Liver (tissue), 9 donors: ENCODE results near the gene LAMB1. TPM values are rescaled to one million over a fixed set of nuclear protein-coding genes. Genes with fewer than 3 reads are reported as not detected.
"Not testable (repeated sequence)": the region's sequence is repeated elsewhere in the genome, so short reads cannot be mapped to it uniquely, and the experiment has no call there.

Experiments used
- DNase-seq: peaks from one replicate; pipeline ENCODE4 v3.0.0-alpha.2; 2017; ENCODE audit warnings: low spot score
- H3K27ac ChIP-seq, 2 donors: one replicate each; pipeline ENCODE4 v1.7.0; 2013; ENCODE audit warnings: inconsistent platforms in 2 of 2, low read length in 2 of 2, control low read depth in 1 of 2, low read depth in 1 of 2, mild to moderate bottlenecking in 1 of 2
- H3K27me3 ChIP-seq, 4 donors: one replicate each; pipeline versions ENCODE4 v1.6.1 to v1.7.0; 2013; ENCODE audit warnings: low read length in 3 of 4, inconsistent platforms in 1 of 4, mild to moderate bottlenecking in 1 of 4, moderate library complexity in 1 of 4; ENCODE audit not compliant: control insufficient read depth in 4 of 4, insufficient read depth in 4 of 4
- H3K36me3 ChIP-seq, 4 donors: one replicate each; pipeline versions ENCODE4 v1.6.1 to v1.7.0; 2013; ENCODE audit warnings: low read length in 3 of 4, mild to moderate bottlenecking in 3 of 4, low read depth in 1 of 4, moderate library complexity in 1 of 4; ENCODE audit not compliant: control insufficient read depth in 4 of 4, insufficient read depth in 3 of 4
- H3K4me1 ChIP-seq, 4 donors: one replicate each; pipeline versions ENCODE4 v1.6.1 to v1.7.0; 2013; ENCODE audit warnings: low read length in 3 of 4, mild to moderate bottlenecking in 3 of 4, moderate library complexity in 1 of 4; ENCODE audit not compliant: control insufficient read depth in 4 of 4, insufficient read depth in 4 of 4
- H3K4me3 ChIP-seq, 3 donors: one replicate each; pipeline versions ENCODE4 v1.6.1 to v1.7.0; 2013; ENCODE audit warnings: low read length in 3 of 3, control low read depth in 1 of 3, low read depth in 1 of 3, mild to moderate bottlenecking in 1 of 3
- H3K9ac ChIP-seq, 2 donors: one replicate each; pipeline ENCODE4 v1.7.0; 2013; ENCODE audit warnings: low read length in 2 of 2, mild to moderate bottlenecking in 2 of 2, moderate library complexity in 2 of 2, control low read depth in 1 of 2, low read depth in 1 of 2
- H3K9me3 ChIP-seq, 4 donors: one replicate each; pipeline versions ENCODE4 v1.6.1 to v1.7.0; 2013; ENCODE audit warnings: low read length in 3 of 4; ENCODE audit not compliant: control insufficient read depth in 4 of 4
- ATF3 ChIP-seq: IDR thresholded peaks from 2 replicates; pipeline ENCODE4 v1.6.1; 2016; ENCODE audit warnings: antibody characterized with exemption
- CTCF ChIP-seq: fragments of 150-350 bp; IDR thresholded peaks from 2 replicates; pipeline ENCODE4 v1.5.1; 2017; ENCODE audit warnings: improper control_type of control experiment, low read depth, low read length; ENCODE audit not compliant: missing input control
- EGR1 ChIP-seq, 2 donors: IDR thresholded peaks; 2 replicates each; pipeline ENCODE4 v1.6.1; 2016 to 2018; ENCODE audit warnings: antibody characterized with exemption in 2 of 2, low read depth in 2 of 2
- FOXA2 ChIP-seq: IDR thresholded peaks from 2 replicates; pipeline ENCODE4 v1.6.1; 2016; ENCODE audit warnings: antibody characterized with exemption
- GABPA ChIP-seq, 2 donors: IDR thresholded peaks in 1 of 2; conservative IDR thresholded peaks in 1 of 2; 2 replicates each; pipeline ENCODE4 v1.6.1; 2016; ENCODE audit warnings: antibody characterized with exemption in 2 of 2, mild to moderate bottlenecking in 1 of 2, moderate library complexity in 1 of 2
- HNF4A ChIP-seq, 2 donors: conservative IDR thresholded peaks; 2 replicates each; pipeline ENCODE4 v1.6.1; 2016; ENCODE audit warnings: antibody characterized with exemption in 2 of 2, mild to moderate bottlenecking in 2 of 2
- JUND ChIP-seq, 2 donors: IDR thresholded peaks; 2 replicates each; pipeline ENCODE4 v1.6.1; 2016; ENCODE audit warnings: antibody characterized with exemption in 2 of 2
- MAX ChIP-seq: IDR thresholded peaks from 2 replicates; pipeline ENCODE4 v1.6.1; 2016; ENCODE audit warnings: antibody characterized with exemption
- NR2F2 ChIP-seq: IDR thresholded peaks from 2 replicates; pipeline ENCODE4 v1.6.1; 2016; ENCODE audit warnings: antibody characterized with exemption
- RAD21 ChIP-seq, 2 donors: IDR thresholded peaks; 2 replicates each; pipeline ENCODE4 v1.6.1; 2016; ENCODE audit warnings: antibody characterized with exemption in 2 of 2, mild to moderate bottlenecking in 2 of 2
- REST ChIP-seq: IDR thresholded peaks from 2 replicates; pipeline ENCODE4 v1.6.1; 2016; ENCODE audit warnings: antibody characterized with exemption, mild to moderate bottlenecking
- RXRA ChIP-seq, 2 donors: IDR thresholded peaks; 2 replicates each; pipeline ENCODE4 v1.6.1; 2017 to 2018; ENCODE audit warnings: antibody characterized with exemption in 2 of 2, mild to moderate bottlenecking in 1 of 2
- SP1 ChIP-seq: IDR thresholded peaks from 2 replicates; pipeline ENCODE4 v1.6.1; 2018; ENCODE audit warnings: antibody characterized with exemption, mild to moderate bottlenecking
- TAF1 ChIP-seq: conservative IDR thresholded peaks from 2 replicates; pipeline ENCODE4 v1.6.1; 2016; ENCODE audit warnings: antibody characterized with exemption, mild to moderate bottlenecking
- YY1 ChIP-seq: IDR thresholded peaks from 2 replicates; pipeline ENCODE4 v1.6.1; 2016; ENCODE audit warnings: antibody characterized with exemption, mild to moderate bottlenecking
- ZBTB33 ChIP-seq: IDR thresholded peaks from 2 replicates; pipeline ENCODE4 v1.6.1; 2016; ENCODE audit warnings: antibody characterized with exemption
- WGBS: extraction: QIAGEN DNeasy Blood & Tissue Kit; methylation state at CpG from one replicate; pipeline ENCODE4 v1.1.7; 2013; 5-methylcytosine and 5-hydroxymethylcytosine counted together
- polyA plus RNA-seq, 2 donors: library from polyadenylated mRNA; stranded (reverse) in 1 of 2; unstranded in 1 of 2; fragments of 200-250 nt in 1 of 2; fragments of >200 nt in 1 of 2; fragmentation: Nextera tagmentation in 1 of 2; extraction: Ambion mirVana in 1 of 2; gene quantifications; one replicate each; pipeline versions ENCODE4 v1.2.1 to v1.2.3, GENCODE V29; 2013 to 2015
- total RNA-seq, 2 donors: library from RNA; depleted of rRNA; stranded (reverse); fragments of >200 nt; gene quantifications; one replicate each; pipeline ENCODE4 v1.2.3, GENCODE V29; 2014
- donor health status: healthy.
- donor health status: healthy.
- donor health status: healthy.
- donor health status: healthy.
- donor health status: healthy.

Gene LAMB1
- total and polyA plus RNA-seq, 4 donors: 12.6 to 63.1 (median 25.8) TPM

- H3K36me3 ChIP-seq: peaks cover 0 to 31% (median 4%) of the 10 kb centered on the region in 4 donors
- no peaks in the 10 kb centered on the region for H3K4me1 ChIP-seq
- H3K27ac ChIP-seq: no peak overlapping the region
- no peak for TF ChIP-seq JUND (IDR thresholded peaks at IDR 0.05)
- no peak for TF ChIP-seq YY1
- no peak for TF ChIP-seq TAF1
- TF ChIP-seq ATF3: no peak
- TF ChIP-seq NR2F2: no peak
- TF ChIP-seq RAD21 (IDR thresholded peaks at IDR 0.05): no peak
- TF ChIP-seq EGR1 (IDR thresholded peaks at IDR 0.05; ENCODE audit: low read depth in 2 of 2): no peak
- TF ChIP-seq RXRA (IDR thresholded peaks at IDR 0.05): no peak
- no peak for TF ChIP-seq SP1
- no peak for TF ChIP-seq GABPA (IDR thresholded peaks at IDR 0.05 in 1 of 2, conservative IDR thresholded peaks at IDR 0.05 in 1 of 2)
- no peak for TF ChIP-seq FOXA2
- no peaks in the 10 kb centered on the region for H3K27me3 ChIP-seq
- DNase-seq: no peak
- no peak overlapping the region for H3K9ac ChIP-seq
- H3K9me3 ChIP-seq: no peaks in the 10 kb centered on the region
- H3K4me3 ChIP-seq: no peak overlapping the region
- 83% methylated on average over 5 of the region's 5 CpGs for WGBS
These were observed 78.0 kb downstream of the LAMB1 start for GRCh38 chr7:107924841-107925504.

GRCh38 chr7:107922886-107923285, 80.1 kb downstream of the LAMB1 start:
- DNase-seq: no peak
- WGBS: 75% methylated on average over 1 of the region's 1 CpG
- H3K9ac ChIP-seq: no peak overlapping the region
- no peaks in the 10 kb centered on the region for H3K27me3 ChIP-seq
- no peaks in the 10 kb centered on the region for H3K4me1 ChIP-seq
- no peaks in the 10 kb centered on the region for H3K9me3 ChIP-seq
- no peak overlapping the region for H3K27ac ChIP-seq
- H3K36me3 ChIP-seq: peaks cover 0 to 51% (median 16%) of the 10 kb centered on the region in 4 donors
- no peak overlapping the region for H3K4me3 ChIP-seq
- TF ChIP-seq YY1 (no peak), JUND (IDR thresholded peaks at IDR 0.05) (no peak), RAD21 (IDR thresholded peaks at IDR 0.05) (no peak), CTCF (no peak), RXRA (IDR thresholded peaks at IDR 0.05) (no peak), SP1 (no peak), EGR1 (IDR thresholded peaks at IDR 0.05; ENCODE audit: low read depth in 2 of 2) (no peak), GABPA (IDR thresholded peaks at IDR 0.05 in 1 of 2, conservative IDR thresholded peaks at IDR 0.05 in 1 of 2) (no peak), REST (no peak), ATF3 (no peak), TAF1 (no peak), HNF4A (conservative IDR thresholded peaks at IDR 0.05) (no peak), MAX (no peak), NR2F2 (no peak), FOXA2 (no peak), ZBTB33 (no peak)

- H3K4me1 ChIP-seq, H3K4me3 ChIP-seq, H3K27ac ChIP-seq, DNase-seq, H3K9me3 ChIP-seq, H3K27me3 ChIP-seq, H3K9ac ChIP-seq: not testable (repeated sequence)
- peaks cover 0 to 50% (median 23%) of the 10 kb centered on the region in 4 donors for H3K36me3 ChIP-seq
- 51% methylated on average over 2 of the region's 2 CpGs for WGBS
These were observed 81.1 kb downstream of the LAMB1 start for GRCh38 chr7:107921826-107922225.
